AG04450 (cell line): ENCODE measurements around the gene PPM1D. TPM values are rescaled to one million over a fixed set of nuclear protein-coding genes. Genes with fewer than 3 reads are reported as not detected.

Source experiments
- CTCF ChIA-PET: fragments of 300-600, 350-600 bp; formaldehyde crosslinking; extraction: SDS; loops from one replicate; lab custom pipeline; 2022; ENCODE audit warnings: antibody characterized with exemption, inconsistent platforms; lab: Charles Lee
- POLR2A ChIA-PET: fragments of 350-600 bp; formaldehyde crosslinking; extraction: SDS; loops from one replicate; lab custom pipeline; 2021; ENCODE audit warnings: antibody characterized with exemption, inconsistent platforms; lab: Yijun Ruan, JAX
- DNase-seq: peaks from one replicate; pipeline ENCODE4 v3.0.0-alpha.2; 2011; ENCODE audit warnings: low read depth, low spot score
- H3K27ac ChIP-seq: one replicate; pipeline ENCODE4 v1.5.1; 2012; ENCODE audit warnings: low read depth, low read length, control low read depth
- H3K27me3 ChIP-seq: one replicate; pipeline ENCODE4 v1.6.0; 2012; ENCODE audit warnings: low read length; ENCODE audit not compliant: control insufficient read depth, insufficient read depth
- H3K4me3 ChIP-seq: 2 replicates; pipeline ENCODE4 v1.5.1; 2011; ENCODE audit warnings: mild to moderate bottlenecking, low read depth, low read length, control low read depth
- H3K9me3 ChIP-seq: 2 replicates; pipeline ENCODE4 v1.5.1; 2012; ENCODE audit warnings: low read length; ENCODE audit not compliant: control insufficient read depth, insufficient read depth
- polyA plus RNA-seq: library from polyadenylated mRNA; depleted of rRNA; stranded (reverse); fragments of >200 nt; gene quantifications from 2 replicates; pipeline ENCODE4 v1.2.3, GENCODE V29; 2011
- TF ChIP-seq, protein P1 (sequence below): IDR thresholded peaks from 2 replicates; pipeline ENCODE4 v1.5.1; 2011; ENCODE audit warnings: low read depth, low read length, control low read depth, inconsistent platforms

PPM1D gene
- polyA plus RNA-seq, 1 experiment: 12.2 TPM

DNA sequence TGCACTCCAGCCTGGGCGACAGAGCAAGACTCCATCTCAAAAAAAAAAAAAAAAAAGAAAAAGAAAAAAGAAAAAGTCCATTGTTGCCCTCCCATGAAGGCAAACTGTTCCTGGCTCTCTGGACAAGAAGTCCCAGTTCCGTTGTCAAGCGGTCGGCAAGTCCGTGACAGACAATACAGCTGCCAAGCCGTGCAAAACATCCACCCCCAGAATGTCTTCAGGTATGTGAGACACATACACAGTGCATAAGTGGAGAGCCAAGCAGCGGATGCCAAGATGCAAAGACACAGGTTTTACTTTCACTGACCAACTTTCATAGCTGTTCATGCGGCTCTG, 40.4 kb upstream of the PPM1D start:
- CTCF ChIA-PET: no interaction called here
- no peak overlapping the region for H3K27ac ChIP-seq
- no peak for DNase-seq
- no peak overlapping the region for H3K4me3 ChIP-seq
- TF ChIP-seq, protein P1, sequence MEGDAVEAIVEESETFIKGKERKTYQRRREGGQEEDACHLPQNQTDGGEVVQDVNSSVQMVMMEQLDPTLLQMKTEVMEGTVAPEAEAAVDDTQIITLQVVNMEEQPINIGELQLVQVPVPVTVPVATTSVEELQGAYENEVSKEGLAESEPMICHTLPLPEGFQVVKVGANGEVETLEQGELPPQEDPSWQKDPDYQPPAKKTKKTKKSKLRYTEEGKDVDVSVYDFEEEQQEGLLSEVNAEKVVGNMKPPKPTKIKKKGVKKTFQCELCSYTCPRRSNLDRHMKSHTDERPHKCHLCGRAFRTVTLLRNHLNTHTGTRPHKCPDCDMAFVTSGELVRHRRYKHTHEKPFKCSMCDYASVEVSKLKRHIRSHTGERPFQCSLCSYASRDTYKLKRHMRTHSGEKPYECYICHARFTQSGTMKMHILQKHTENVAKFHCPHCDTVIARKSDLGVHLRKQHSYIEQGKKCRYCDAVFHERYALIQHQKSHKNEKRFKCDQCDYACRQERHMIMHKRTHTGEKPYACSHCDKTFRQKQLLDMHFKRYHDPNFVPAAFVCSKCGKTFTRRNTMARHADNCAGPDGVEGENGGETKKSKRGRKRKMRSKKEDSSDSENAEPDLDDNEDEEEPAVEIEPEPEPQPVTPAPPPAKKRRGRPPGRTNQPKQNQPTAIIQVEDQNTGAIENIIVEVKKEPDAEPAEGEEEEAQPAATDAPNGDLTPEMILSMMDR: no peak
- H3K9me3 ChIP-seq: peaks cover 5% of the 10 kb centered on the region
- POLR2A ChIA-PET: interaction anchor here (0.6 kb wide), 1 partner anchor 730 kb away, joined by 4 read pairs; no protein-coding TSS in a partner anchor
- no peaks in the 10 kb centered on the region for H3K27me3 ChIP-seq

DNA sequence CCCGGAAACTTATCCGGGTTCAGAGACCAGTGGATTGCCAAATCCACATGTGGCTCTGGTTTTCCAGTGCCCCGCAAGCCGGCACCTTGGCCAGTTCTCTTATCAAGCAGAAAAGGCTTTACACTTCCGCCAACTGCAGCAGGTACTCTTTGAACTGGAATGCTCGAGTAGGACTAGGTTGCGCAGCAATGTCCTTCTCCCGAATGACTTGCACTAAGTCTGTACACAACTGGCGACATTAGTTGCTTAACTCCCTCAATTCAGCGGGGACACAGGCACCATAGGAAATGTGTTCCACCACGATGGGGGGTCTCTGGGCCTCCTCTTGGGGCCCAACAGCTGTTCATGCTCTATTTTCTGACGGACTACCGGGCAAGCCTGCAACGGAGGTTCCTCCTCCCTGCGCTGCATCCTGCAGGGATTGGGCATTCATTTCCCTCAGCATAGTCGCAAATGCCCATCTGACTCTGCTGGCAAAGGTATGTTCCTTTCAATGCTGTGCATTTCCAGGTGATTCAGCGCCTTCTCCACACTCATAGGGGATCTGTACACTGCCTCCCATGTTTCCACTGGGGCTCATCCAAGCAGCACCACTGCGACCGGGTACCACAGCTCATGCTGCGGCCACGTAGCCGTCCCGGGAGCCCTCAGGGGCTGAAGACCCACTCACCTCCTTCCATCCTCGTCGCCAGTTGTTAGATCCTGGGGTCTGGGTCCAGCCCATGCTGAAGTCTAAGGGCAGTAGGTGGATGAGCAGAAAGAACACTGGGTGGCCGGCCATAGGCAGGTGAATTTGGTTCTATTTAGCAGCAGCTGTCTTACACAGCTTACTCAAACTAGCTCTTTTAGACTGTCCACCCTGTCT, 39.8 kb upstream of the PPM1D start:
- no peak overlapping the region for H3K27ac ChIP-seq
- H3K9me3 ChIP-seq: peaks cover 5% of the 10 kb centered on the region
- no peak overlapping the region for H3K4me3 ChIP-seq
- no peak for DNase-seq
- H3K27me3 ChIP-seq: no peaks in the 10 kb centered on the region
- TF ChIP-seq, protein P1: no peak
- CTCF ChIA-PET: no interaction called here
- POLR2A ChIA-PET: no interaction called here

DNA sequence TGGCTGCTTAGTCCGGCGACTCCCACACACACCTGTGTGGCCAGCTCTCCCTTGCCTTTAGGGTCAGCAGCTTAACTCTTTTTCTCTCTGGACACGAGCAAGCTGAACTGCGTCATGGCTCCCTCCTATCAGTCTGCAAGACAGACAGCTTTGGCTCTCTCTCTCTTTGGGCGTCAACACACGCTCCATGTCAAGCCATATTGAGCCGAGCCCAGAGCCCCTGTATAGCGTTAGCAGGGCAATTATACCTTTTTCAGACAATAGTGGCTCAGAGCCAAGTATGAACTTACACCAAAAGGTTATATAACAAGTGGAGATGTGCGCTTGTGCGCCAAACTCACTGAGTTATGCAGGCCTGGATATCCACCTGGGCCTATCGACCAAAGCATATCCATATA, 39.1 kb upstream of the PPM1D start:
- Histone ChIP-seq H3K27ac (no peak overlapping the region), H3K9me3 (peaks cover 5% of the 10 kb centered on the region), H3K4me3 (no peak overlapping the region), H3K27me3 (no peaks in the 10 kb centered on the region)
- ChIA-PET CTCF (no interaction called here), POLR2A (no interaction called here)
- no peak for DNase-seq
- TF ChIP-seq, protein P1: no peak

DNA sequence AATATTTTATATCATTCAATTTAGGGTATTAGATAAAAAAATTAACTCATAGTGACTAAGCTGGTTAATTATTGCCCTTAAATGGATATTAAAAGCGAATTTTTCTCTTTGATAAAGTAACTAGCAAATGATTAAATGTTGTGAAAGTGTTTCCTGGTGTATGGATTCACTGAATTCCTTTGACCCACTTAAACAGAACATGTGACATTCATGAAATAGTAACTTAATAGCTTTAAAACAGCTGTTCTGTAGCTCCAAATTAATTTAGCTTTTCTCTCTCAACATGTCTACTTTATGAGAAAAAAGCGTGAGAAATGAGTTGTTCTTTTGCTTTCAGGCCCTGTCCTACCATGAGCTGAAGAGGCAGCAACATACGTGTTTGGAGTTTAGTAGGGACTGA, 37.6 kb upstream of the PPM1D start:
- CTCF ChIA-PET: interaction anchor here (0.7 to 1.6 kb wide), 4 partner anchors 9 to 39 kb away, joined by 3 to 7 read pairs (median 4); no protein-coding TSS in a partner anchor
- Histone ChIP-seq H3K4me3 (no peak overlapping the region), H3K9me3 (peaks cover 5% of the 10 kb centered on the region), H3K27ac (no peak overlapping the region), H3K27me3 (no peaks in the 10 kb centered on the region)
- POLR2A ChIA-PET: no interaction called here
- TF ChIP-seq, protein P1: no peak
- no peak for DNase-seq

DNA sequence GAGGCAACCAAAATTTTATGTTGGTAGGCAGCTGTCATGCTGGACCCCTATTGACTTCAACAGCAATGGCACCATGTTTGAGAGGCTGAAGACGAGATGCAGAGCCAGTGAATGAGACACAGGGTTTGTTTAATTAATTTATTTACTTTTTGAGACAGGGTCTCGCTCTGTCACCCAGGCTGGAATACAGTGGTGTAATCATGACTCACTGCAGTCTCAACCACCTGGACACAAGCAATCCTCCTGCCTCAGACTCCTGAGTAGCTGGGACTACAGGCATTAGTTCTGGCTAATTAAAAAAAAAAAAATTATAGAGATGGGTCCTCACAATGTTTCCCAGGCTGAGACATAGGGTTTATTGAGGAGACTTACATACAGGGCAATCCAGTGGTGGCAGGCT, 36.2 kb upstream of the PPM1D start:
- no peaks in the 10 kb centered on the region; the same call in 1 of the 2 replicates for H3K9me3 ChIP-seq
- TF ChIP-seq, protein P1: no peak
- H3K27me3 ChIP-seq: no peaks in the 10 kb centered on the region
- no peak for DNase-seq
- POLR2A ChIA-PET: interaction anchor here (1.0 kb wide), 1 partner anchor 38 kb away, joined by 5 read pairs; the partner anchor contains the start of gene APPBP2
- no peak overlapping the region for H3K4me3 ChIP-seq
- H3K27ac ChIP-seq: no peak overlapping the region
- CTCF ChIA-PET: no interaction called here
